Sigmoid colon (tissue), 7 donors: ENCODE data around the gene CHAT. TPM values are rescaled to one million over a fixed set of nuclear protein-coding genes. Genes with fewer than 3 reads are reported as not detected.
A peak's percentile ranks its signal among the peaks of the same experiment; 100 is the strongest.

Experiments
- DNase-seq: peaks from one replicate; pipeline ENCODE4 v3.0.0-alpha.2; 2019
- H3K27ac ChIP-seq, 4 donors: fragments of 200-600 bp; sonication (generic); one replicate each; pipeline ENCODE4 v1.5.1; 2016 to 2019; ENCODE audit warnings: mild to moderate bottlenecking in 1 of 4
- H3K27me3 ChIP-seq, 3 donors: fragments of 200-600 bp; sonication (generic); one replicate each; pipeline ENCODE4 v1.5.1; 2019; ENCODE audit warnings: mild to moderate bottlenecking in 1 of 3
- H3K36me3 ChIP-seq, 4 donors: fragments of 200-600 bp; sonication (generic); one replicate each; pipeline ENCODE4 v1.5.1; 2016 to 2019
- H3K4me1 ChIP-seq, 4 donors: fragments of 200-600 bp; sonication (generic); one replicate each; pipeline ENCODE4 v1.5.1; 2017 to 2019
- H3K4me3 ChIP-seq, 4 donors: fragments of 200-600 bp; sonication (generic); one replicate each; pipeline ENCODE4 v1.5.1; 2017 to 2019; ENCODE audit warnings: mild to moderate bottlenecking in 2 of 4, moderate library complexity in 1 of 4
- H3K9me3 ChIP-seq, 4 donors: fragments of 200-600 bp in 3 of 4; sonication (generic) in 3 of 4; one replicate each; pipeline versions ENCODE4 v1.5.1 to v1.6.1; 2013 to 2019
- EP300 ChIP-seq, 4 donors: sonication (generic); formaldehyde crosslinking; IDR thresholded peaks; one replicate each; pipeline ENCODE4 v1.6.1; 2017; ENCODE audit warnings: antibody characterized with exemption in 4 of 4
- POLR2A ChIP-seq, 2 donors: fragments of 450-650 bp; IDR thresholded peaks; one replicate each; pipeline ENCODE4 v1.6.1; 2016; ENCODE audit warnings: antibody characterized with exemption in 2 of 2, mild to moderate bottlenecking in 2 of 2, moderate library complexity in 2 of 2
- POLR2AphosphoS5 ChIP-seq, 4 donors: sonication (generic); formaldehyde crosslinking; IDR thresholded peaks; one replicate each; pipeline ENCODE4 v1.6.1; 2017; ENCODE audit warnings: antibody characterized with exemption in 4 of 4
- WGBS, 2 donors: extraction: QIAGEN DNeasy Blood & Tissue Kit; methylation state at CpG; one replicate each; pipeline ENCODE4 v1.1.7; 2013; 5-methylcytosine and 5-hydroxymethylcytosine counted together
- intact Hi-C: fragments of 100-400 bp; cut with DNase I; formaldehyde crosslinking; loops from one replicate; pipeline ENCODE4 v1.15.1; 2023
- polyA plus RNA-seq, 3 donors: library from polyadenylated mRNA; stranded (reverse); fragments of 200-250 nt; gene quantifications; one replicate each; pipeline ENCODE4 v1.2.3, GENCODE V29; 2013
- total RNA-seq, 4 donors: library from RNA; depleted of rRNA; stranded (reverse); fragments of >200 nt; gene quantifications; one replicate each; pipeline ENCODE4 v1.1.0, GENCODE V29; 2016
- TF ChIP-seq, protein P1 (sequence below), 4 experiments: fragments of 450-650 bp in 3 of 4; fragments of 200-600 bp in 1 of 4; IDR thresholded peaks; one replicate each; pipeline ENCODE4 v1.5.1; 2016 to 2019; ENCODE audit warnings: antibody characterized with exemption in 4 of 4, mild to moderate bottlenecking in 3 of 4, moderate library complexity in 2 of 4
- donor health status: healthy with polysubstance abuse.
- donor health status: Bipolar disorder and iron deficiency.
- donor health status: healthy.

Gene CHAT
- total and polyA plus RNA-seq, 7 donors, result 0.41 to 0.57 TPM; not detected in 5

DNA sequence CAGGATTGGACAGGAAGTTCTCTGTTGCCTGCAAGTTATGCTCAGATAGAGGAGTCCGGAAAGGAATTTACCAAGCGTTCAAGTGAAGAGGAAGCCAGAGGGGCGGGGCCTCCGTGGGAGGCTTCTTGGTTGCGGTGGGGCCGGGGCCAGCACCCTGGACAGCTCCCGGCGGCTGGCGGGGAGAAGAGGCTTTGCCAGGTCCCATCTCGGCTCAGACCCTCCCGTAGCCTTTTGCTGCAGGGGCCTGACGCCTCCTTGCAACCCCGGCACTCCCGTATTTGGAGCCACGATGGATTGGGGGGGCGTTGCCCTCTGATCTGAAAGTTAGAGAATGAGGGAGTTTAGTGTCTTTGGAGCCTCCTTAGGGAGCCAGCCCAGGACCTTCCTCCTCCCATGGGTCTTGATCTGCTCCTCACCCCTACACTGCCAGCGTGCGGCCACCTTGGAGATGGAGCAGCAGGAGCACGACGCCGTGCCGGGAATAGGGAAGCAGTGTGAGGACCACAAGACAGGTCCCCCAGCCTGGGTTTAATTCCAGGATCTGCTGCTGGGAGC, 6.8 kb upstream of the CHAT start:
- TF ChIP-seq POLR2A (IDR thresholded peaks at IDR 0.05) (no peak), EP300 (IDR thresholded peaks at IDR 0.05) (no peak), POLR2AphosphoS5 (IDR thresholded peaks at IDR 0.05) (no peak)
- TF ChIP-seq, protein P1, sequence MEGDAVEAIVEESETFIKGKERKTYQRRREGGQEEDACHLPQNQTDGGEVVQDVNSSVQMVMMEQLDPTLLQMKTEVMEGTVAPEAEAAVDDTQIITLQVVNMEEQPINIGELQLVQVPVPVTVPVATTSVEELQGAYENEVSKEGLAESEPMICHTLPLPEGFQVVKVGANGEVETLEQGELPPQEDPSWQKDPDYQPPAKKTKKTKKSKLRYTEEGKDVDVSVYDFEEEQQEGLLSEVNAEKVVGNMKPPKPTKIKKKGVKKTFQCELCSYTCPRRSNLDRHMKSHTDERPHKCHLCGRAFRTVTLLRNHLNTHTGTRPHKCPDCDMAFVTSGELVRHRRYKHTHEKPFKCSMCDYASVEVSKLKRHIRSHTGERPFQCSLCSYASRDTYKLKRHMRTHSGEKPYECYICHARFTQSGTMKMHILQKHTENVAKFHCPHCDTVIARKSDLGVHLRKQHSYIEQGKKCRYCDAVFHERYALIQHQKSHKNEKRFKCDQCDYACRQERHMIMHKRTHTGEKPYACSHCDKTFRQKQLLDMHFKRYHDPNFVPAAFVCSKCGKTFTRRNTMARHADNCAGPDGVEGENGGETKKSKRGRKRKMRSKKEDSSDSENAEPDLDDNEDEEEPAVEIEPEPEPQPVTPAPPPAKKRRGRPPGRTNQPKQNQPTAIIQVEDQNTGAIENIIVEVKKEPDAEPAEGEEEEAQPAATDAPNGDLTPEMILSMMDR (IDR thresholded peaks at IDR 0.05), result no peak
- WGBS, 2 donors, result 2 to 4% methylated on average over 22 of the region's 22 CpGs
- peaks cover 0 to 27% (median 19%) of the 10 kb centered on the region in 4 donors for H3K4me1 ChIP-seq
- H3K9me3 ChIP-seq, result no peaks in the 10 kb centered on the region
- peaks cover 34 to 91% (median 58%) of the 10 kb centered on the region in 3 donors for H3K27me3 ChIP-seq
- no peaks in the 10 kb centered on the region for H3K36me3 ChIP-seq
- no peak for DNase-seq
- no peak overlapping the region for H3K4me3 ChIP-seq
- H3K27ac ChIP-seq, result no peak overlapping the region
- intact Hi-C loops, result no loop called here

DNA sequence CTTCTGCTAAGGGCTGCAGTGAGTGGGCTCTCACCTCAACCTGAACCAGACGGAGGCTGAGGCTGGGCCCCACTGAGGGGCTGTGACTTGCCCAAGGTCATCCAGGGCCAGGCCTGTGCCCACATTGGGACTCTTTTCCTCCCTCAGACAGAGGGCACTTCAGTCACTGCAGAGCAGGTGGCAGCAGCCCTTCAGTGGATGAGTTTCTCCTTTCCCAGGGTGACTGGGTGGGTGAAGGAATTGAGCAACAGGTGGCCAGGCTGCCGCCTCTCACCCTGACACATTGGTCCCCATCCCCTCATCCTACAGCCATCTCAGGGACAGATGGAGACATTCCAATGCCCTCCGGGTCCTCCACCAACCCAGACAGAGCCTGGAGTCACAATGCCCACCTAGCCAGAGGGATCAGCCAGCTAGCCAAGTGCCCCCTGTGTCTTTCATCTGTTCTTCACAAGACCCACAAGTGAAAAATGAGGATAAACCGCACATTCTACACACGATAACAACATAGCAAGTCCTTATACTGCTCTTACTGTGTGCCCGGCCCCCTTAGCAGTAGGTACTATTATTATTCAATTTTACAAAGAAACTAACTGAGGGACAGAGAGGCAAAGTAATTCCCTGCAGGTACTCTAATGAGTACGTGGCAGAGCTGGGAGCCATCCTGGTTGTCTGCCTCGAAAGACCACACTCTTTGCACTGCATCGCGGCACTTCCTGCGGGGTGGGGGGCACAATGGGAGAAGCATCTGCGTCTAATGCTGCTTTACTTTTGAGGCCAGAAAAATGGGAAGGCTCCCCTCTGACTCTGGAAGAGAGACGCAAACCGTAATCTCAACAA, 5.5 kb upstream of the CHAT start:
- Histone ChIP-seq H3K9me3 (no peaks in the 10 kb centered on the region), H3K4me3 (no peak overlapping the region), H3K27ac (no peak overlapping the region), H3K36me3 (no peaks in the 10 kb centered on the region), H3K4me1 (peaks cover 0 to 27% (median 19%) of the 10 kb centered on the region in 4 donors), H3K27me3 (peaks cover 39 to 91% (median 67%) of the 10 kb centered on the region in 3 donors)
- intact Hi-C loops, result no loop called here
- 15 to 22% methylated on average over 14 of the region's 14 CpGs for WGBS, 2 donors
- TF ChIP-seq EP300 (IDR thresholded peaks at IDR 0.05), result no peak
- TF ChIP-seq POLR2A (IDR thresholded peaks at IDR 0.05), result no peak
- TF ChIP-seq, protein P1 (IDR thresholded peaks at IDR 0.05), result no peak
- no peak for TF ChIP-seq POLR2AphosphoS5 (IDR thresholded peaks at IDR 0.05)
- no peak for DNase-seq

DNA sequence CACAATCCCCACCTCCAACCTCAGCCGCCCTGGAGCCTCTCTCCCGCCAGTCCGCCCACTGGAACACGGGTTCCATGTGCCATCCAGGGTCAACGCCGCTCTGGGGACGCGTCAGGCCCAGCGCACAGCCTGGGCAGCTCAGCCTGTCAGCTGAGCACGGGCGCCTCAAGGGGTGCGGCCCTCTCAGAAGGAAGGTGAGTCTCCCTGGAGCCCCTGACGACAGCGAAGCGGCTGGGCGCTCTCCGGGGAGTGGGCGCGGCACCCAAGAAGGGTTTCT, 4.9 kb upstream of the CHAT start:
- Histone ChIP-seq H3K4me3 (no peak overlapping the region), H3K9me3 (no peaks in the 10 kb centered on the region), H3K27me3 (peaks cover 44 to 91% (median 73%) of the 10 kb centered on the region in 3 donors), H3K27ac (no peak overlapping the region), H3K36me3 (no peaks in the 10 kb centered on the region), H3K4me1 (peaks cover 0 to 27% (median 19%) of the 10 kb centered on the region in 4 donors)
- WGBS, 2 donors, result 5 to 15% methylated on average over 19 of the region's 19 CpGs
- peak; percentile 32 for DNase-seq
- intact Hi-C loops, result no loop called here
- TF ChIP-seq POLR2AphosphoS5 (IDR thresholded peaks at IDR 0.05) (no peak), EP300 (IDR thresholded peaks at IDR 0.05) (no peak), POLR2A (IDR thresholded peaks at IDR 0.05) (no peak)
- TF ChIP-seq, protein P1 (IDR thresholded peaks at IDR 0.05), result no peak

DNA sequence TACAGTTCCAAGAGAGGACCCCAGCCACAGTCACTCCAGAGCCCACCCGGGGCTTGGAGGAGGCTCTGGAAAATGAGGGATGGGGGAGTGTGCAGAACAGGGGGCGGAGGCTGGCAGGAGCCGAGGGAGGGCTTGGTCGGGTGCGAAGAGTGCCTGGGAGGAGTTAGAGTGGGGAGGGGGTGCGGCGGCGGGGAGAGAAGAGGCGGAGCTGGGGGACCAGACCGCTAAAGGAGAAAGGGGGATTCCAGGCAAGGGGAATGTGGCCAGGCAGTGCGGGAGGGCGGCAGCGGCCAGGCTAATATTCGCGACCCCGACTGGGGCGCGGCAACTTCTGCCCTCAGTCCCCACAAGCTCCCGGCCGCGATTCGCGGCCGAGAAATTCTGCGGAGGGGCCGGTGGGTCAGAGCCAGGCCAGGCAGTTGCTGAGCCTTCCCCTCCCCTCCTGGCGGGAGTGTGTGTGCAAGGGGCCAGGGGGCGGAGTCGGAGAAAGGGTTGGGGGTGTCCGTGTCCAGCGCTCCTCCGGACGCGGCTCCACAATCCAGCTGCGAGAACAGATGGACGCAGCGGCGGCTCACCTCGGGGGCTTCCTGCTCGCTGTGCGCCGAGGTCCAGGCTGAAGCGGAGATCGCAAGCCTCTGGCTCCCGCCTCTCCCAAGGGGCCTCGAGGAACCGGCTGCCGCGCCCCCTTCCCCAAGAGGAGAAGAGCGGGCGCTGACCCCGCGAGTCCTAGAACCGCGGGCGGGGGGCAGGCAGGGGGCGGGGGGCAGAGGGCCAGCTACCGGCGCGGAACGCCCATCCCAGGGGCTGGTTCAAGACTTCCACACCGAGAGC, 4.3 kb upstream of the CHAT start:
- peak overlapping the region in 2 of 4 donors; percentile 9 to 17 for H3K4me3 ChIP-seq
- H3K4me1 ChIP-seq, result peaks cover 0 to 32% (median 20%) of the 10 kb centered on the region in 4 donors
- H3K9me3 ChIP-seq, result no peaks in the 10 kb centered on the region
- no peak overlapping the region for H3K27ac ChIP-seq
- peak; percentile 40 for DNase-seq
- no peaks in the 10 kb centered on the region for H3K36me3 ChIP-seq
- TF ChIP-seq EP300 (IDR thresholded peaks at IDR 0.05) (no peak), POLR2AphosphoS5 (IDR thresholded peaks at IDR 0.05) (no peak), POLR2A (IDR thresholded peaks at IDR 0.05) (no peak)
- TF ChIP-seq, protein P1 (IDR thresholded peaks at IDR 0.05), result no peak
- 2 to 9% methylated on average over 62 of the region's 62 CpGs for WGBS, 2 donors
- peaks cover 48 to 94% (median 79%) of the 10 kb centered on the region in 3 donors for H3K27me3 ChIP-seq
- intact Hi-C loops, result no loop called here
